Upper lobe of left lung (tissue), 4 donors: Measurements from ENCODE around the gene LATS2.

Experiments
- EP300 ChIP-seq, 4 donors: sonication (generic); formaldehyde crosslinking; IDR thresholded peaks; one replicate each; pipeline ENCODE4 v1.5.1; 2017; ENCODE audit warnings: antibody characterized with exemption in 4 of 4, control low read depth in 2 of 4
- POLR2AphosphoS5 ChIP-seq, 2 donors: sonication (generic); formaldehyde crosslinking; IDR thresholded peaks; one replicate each; pipeline ENCODE4 v1.5.1; 2017; ENCODE audit warnings: antibody characterized with exemption in 2 of 2
- TF ChIP-seq, protein P1 (sequence below), 6 experiments: fragments of 450-650 bp in 4 of 6; fragments of 200-600 bp in 2 of 6; sonication (generic) in 2 of 6; IDR thresholded peaks; one replicate each; pipeline ENCODE4 v1.5.1; 2016 to 2019; ENCODE audit warnings: antibody characterized with exemption in 6 of 6

DNA sequence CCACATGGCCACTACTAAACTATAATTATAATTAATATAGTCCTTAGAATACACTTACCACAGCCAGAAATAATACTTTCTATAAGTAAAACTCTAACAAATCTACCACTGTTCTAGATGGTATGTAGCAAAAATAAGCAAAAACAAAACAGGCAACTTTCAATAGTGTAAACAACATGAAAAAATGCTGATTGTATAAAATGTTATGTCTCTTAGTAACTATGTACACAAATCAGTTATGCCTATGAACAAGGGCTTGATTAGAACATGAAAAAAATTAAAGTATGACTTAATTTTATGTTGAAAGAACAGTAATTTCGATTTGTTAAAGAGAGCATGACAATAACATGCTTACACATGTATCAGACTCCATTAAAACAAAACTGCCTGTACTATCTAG is 60.7 kb downstream of the LATS2 start:
- TF ChIP-seq, protein P1, sequence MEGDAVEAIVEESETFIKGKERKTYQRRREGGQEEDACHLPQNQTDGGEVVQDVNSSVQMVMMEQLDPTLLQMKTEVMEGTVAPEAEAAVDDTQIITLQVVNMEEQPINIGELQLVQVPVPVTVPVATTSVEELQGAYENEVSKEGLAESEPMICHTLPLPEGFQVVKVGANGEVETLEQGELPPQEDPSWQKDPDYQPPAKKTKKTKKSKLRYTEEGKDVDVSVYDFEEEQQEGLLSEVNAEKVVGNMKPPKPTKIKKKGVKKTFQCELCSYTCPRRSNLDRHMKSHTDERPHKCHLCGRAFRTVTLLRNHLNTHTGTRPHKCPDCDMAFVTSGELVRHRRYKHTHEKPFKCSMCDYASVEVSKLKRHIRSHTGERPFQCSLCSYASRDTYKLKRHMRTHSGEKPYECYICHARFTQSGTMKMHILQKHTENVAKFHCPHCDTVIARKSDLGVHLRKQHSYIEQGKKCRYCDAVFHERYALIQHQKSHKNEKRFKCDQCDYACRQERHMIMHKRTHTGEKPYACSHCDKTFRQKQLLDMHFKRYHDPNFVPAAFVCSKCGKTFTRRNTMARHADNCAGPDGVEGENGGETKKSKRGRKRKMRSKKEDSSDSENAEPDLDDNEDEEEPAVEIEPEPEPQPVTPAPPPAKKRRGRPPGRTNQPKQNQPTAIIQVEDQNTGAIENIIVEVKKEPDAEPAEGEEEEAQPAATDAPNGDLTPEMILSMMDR (IDR thresholded peaks at IDR 0.05), result no peak
- no peak for TF ChIP-seq EP300 (IDR thresholded peaks at IDR 0.05)
- TF ChIP-seq POLR2AphosphoS5 (IDR thresholded peaks at IDR 0.05), result no peak
